OCI-LY3 (cell line): ENCODE measurements around the gene TSPO.
A peak's percentile ranks its signal among the peaks of the same experiment; 100 is the strongest.

Experiments used
- H2AFZ ChIP-seq: fragments of 200-600, 300-600 bp; shearing (Covaris generic); 2 replicates; pipeline ENCODE4 v1.6.0; 2014; ENCODE audit warnings: antibody characterized with exemption, low read depth, low read length
- H3K27ac ChIP-seq: fragments of 200-600, 300-600 bp; sonication (generic); 2 replicates; pipeline ENCODE4 v1.5.1; 2014; ENCODE audit warnings: mild to moderate bottlenecking, low read length, moderate library complexity, mixed read lengths
- H3K27me3 ChIP-seq: fragments of 200-600, 300-600 bp; sonication (generic); 2 replicates; pipeline ENCODE4 v1.6.1; 2014; ENCODE audit warnings: low read depth, low read length, mixed read lengths
- H3K36me3 ChIP-seq: fragments of 200-600, 300-600 bp; sonication (generic); replicated peaks from 2 replicates; pipeline ENCODE3; 2014; ENCODE audit warnings: low read depth, low read length, mixed read lengths
- H3K4me1 ChIP-seq: fragments of 300-600, 200-600 bp; sonication (generic); 2 replicates; pipeline ENCODE4 v1.6.1; 2014; ENCODE audit warnings: low read length, mixed read lengths
- H3K4me2 ChIP-seq: fragments of 200-600, 300-600 bp; sonication (generic); 2 replicates; pipeline ENCODE4 v1.6.1; 2014; ENCODE audit warnings: low read length, mixed read lengths
- H3K4me3 ChIP-seq: fragments of 300-600, 200-600 bp; sonication (generic); 2 replicates; pipeline ENCODE4 v1.5.1; 2014; ENCODE audit warnings: antibody characterized with exemption, mild to moderate bottlenecking, low read length, moderate library complexity
- H3K79me2 ChIP-seq: fragments of 300-600, 200-600 bp; shearing (Covaris generic); 2 replicates; pipeline ENCODE4 v1.6.1; 2014; ENCODE audit warnings: mild to moderate bottlenecking, low read length, mixed read lengths
- H3K9ac ChIP-seq: fragments of 300-600, 200-600 bp; shearing (Covaris generic); 2 replicates; pipeline ENCODE4 v1.6.0; 2014; ENCODE audit warnings: mild to moderate bottlenecking, low read length, moderate library complexity
- H3K9me3 ChIP-seq: fragments of 200-600, 300-600 bp; shearing (Covaris generic); 2 replicates; pipeline ENCODE4 v1.6.1; 2014; ENCODE audit warnings: low read length, mixed read lengths; ENCODE audit not compliant: insufficient read depth
- H4K20me1 ChIP-seq: fragments of 200-600, 300-600 bp; sonication (generic); 2 replicates; pipeline ENCODE4 v1.6.1; 2016; ENCODE audit warnings: low read length, mixed read lengths; ENCODE audit not compliant: insufficient read depth
- EZH2phosphoT487 ChIP-seq: fragments of 200-600 bp; shearing (Covaris generic); IDR thresholded peaks from 2 replicates; pipeline ENCODE4 v1.6.1; 2018; ENCODE audit warnings: antibody characterized with exemption, mixed run types, low read depth
- TF ChIP-seq, protein P1 (sequence below): fragments of 200-600, 300-600 bp; sonication (generic); IDR thresholded peaks from 2 replicates; pipeline ENCODE4 v1.5.1; 2014; ENCODE audit warnings: antibody characterized with exemption, low read length, low read depth

Gene TSPO

DNA sequence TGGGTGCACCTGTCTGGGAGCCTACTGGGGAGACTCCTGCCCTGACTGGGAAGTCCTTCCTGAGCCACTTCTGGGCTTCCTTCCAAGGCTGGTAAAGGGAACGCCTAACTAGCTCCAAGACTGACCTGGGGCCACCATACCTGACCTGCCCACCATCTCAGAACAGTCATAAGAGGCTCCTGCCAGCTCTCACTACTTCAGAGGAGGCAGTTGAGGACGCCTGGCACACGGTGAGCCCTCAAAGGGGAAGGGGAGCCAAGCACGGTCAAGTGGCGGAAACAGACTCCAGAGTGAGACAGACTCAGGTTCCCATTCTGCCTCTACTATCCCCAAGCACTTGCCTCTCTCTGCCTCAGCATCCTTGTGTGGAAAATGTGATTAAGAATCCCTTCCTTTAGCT, 15.8 kb upstream of the TSPO start:
- H2AFZ ChIP-seq: no peak overlapping the region
- H3K4me2 ChIP-seq: no peak overlapping the region
- no peak overlapping the region for H3K9ac ChIP-seq
- H4K20me1 ChIP-seq: peaks cover 9% of the 10 kb centered on the region; the same call in 1 of the 2 replicates
- no peaks in the 10 kb centered on the region for H3K27me3 ChIP-seq
- no peak overlapping the region for H3K4me3 ChIP-seq
- H3K4me1 ChIP-seq: no peaks in the 10 kb centered on the region
- no peaks in the 10 kb centered on the region for H3K9me3 ChIP-seq
- H3K79me2 ChIP-seq: peaks cover 4% of the 10 kb centered on the region
- TF ChIP-seq, protein P1, sequence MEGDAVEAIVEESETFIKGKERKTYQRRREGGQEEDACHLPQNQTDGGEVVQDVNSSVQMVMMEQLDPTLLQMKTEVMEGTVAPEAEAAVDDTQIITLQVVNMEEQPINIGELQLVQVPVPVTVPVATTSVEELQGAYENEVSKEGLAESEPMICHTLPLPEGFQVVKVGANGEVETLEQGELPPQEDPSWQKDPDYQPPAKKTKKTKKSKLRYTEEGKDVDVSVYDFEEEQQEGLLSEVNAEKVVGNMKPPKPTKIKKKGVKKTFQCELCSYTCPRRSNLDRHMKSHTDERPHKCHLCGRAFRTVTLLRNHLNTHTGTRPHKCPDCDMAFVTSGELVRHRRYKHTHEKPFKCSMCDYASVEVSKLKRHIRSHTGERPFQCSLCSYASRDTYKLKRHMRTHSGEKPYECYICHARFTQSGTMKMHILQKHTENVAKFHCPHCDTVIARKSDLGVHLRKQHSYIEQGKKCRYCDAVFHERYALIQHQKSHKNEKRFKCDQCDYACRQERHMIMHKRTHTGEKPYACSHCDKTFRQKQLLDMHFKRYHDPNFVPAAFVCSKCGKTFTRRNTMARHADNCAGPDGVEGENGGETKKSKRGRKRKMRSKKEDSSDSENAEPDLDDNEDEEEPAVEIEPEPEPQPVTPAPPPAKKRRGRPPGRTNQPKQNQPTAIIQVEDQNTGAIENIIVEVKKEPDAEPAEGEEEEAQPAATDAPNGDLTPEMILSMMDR: no peak
- TF ChIP-seq EZH2phosphoT487: no peak
- H3K27ac ChIP-seq: no peak overlapping the region
- peaks cover 54% of the 10 kb centered on the region for H3K36me3 ChIP-seq

DNA sequence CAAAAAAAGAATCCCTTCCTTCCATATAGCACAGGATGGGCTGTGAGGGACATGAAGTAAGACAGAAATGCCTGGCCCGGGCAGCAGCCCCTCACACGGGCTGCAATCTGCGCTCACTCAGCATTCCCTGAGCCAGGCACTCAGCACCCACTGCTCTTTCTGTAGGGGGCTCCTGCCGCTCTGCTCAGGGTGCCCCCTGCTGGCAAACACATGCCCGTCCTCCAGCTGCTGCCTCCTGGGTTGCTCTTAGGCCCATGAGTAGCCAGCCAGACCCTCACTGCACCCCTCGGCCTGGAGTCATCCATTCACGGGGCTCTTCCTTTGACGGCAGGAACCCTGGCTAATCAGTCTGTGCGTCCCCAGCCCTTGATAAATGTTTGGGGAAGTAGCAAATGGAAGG, 15.1 kb upstream of the TSPO start:
- Histone ChIP-seq H4K20me1 (peaks cover 9% of the 10 kb centered on the region; the same call in 1 of the 2 replicates), H3K4me3 (no peak overlapping the region), H3K4me1 (no peaks in the 10 kb centered on the region), H3K4me2 (no peak overlapping the region), H3K36me3 (peaks cover 61% of the 10 kb centered on the region), H3K79me2 (peaks cover 8% of the 10 kb centered on the region), H3K27me3 (no peaks in the 10 kb centered on the region), H3K9ac (no peak overlapping the region), H3K27ac (no peak overlapping the region), H2AFZ (no peak overlapping the region), H3K9me3 (no peaks in the 10 kb centered on the region)
- TF ChIP-seq EZH2phosphoT487: no peak
- TF ChIP-seq, protein P1: peak; percentile 78

DNA sequence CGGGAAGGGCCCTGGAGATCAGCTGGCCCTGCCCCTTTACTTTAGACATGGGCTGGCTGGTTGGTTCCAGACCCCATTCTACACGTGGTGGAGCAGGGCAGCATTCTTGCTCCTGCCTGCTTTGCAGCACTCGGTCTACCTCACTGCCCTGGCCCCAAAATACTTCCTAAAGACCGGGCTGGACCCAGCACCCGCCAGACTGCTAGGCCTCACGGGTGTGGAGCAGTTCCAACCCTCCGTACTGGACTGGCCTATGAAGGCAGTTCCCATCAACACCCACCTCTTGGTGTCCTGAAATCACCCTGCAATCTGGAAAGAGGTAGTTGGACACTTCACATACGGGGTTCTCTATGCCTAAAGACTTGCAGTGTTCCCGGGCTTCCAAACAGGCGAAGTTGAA, 14.6 kb upstream of the TSPO start:
- H3K79me2 ChIP-seq: peaks cover 14% of the 10 kb centered on the region
- no peak overlapping the region for H3K4me2 ChIP-seq
- H3K4me1 ChIP-seq: peaks cover 1% of the 10 kb centered on the region
- no peak overlapping the region for H3K9ac ChIP-seq
- no peaks in the 10 kb centered on the region for H3K27me3 ChIP-seq
- no peaks in the 10 kb centered on the region for H3K9me3 ChIP-seq
- peaks cover 4% of the 10 kb centered on the region; the same call in 1 of the 2 replicates for H4K20me1 ChIP-seq
- no peak for TF ChIP-seq EZH2phosphoT487
- TF ChIP-seq, protein P1: no peak
- H2AFZ ChIP-seq: no peak overlapping the region
- no peak overlapping the region for H3K27ac ChIP-seq
- no peak overlapping the region for H3K4me3 ChIP-seq
- peaks cover 59% of the 10 kb centered on the region for H3K36me3 ChIP-seq

DNA sequence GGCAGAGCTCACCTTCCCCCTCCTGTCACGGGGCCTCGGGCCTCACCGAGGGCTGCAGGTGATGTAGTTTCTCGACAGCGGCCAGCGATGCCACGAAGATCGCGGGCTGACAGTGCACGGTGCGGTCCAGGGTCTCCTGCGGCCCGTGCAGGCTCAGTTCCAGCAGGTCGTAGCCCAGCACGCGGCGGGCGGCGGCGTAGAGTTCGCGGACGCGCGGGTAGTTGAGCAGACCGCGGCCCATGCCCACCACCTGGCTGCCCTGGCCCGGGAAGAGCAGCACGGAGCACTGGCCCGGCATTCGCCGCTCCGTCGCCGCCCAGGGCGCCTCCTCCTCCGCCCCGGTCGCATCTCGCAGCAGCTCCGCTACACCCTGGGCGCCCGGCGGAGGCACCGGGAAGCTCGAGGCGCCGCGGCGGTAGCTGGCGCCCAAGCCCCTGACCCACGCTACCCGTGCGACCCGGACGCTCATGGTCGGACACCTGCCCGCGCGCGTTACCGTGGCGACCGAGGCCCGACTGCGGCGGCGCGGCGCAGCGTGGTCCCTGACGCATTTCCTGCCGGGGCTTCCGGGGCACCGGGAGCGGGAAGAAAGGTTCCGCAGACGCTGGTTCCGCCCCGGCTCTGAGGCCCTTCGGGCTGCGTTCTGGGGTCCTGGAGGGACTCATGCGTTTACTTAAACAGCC, 8.3 kb upstream of the TSPO start, which contains the start of gene MCAT:
Gene MCAT, minus strand, starts transcription at position 519 of the 683 bp plus-strand sequence. Its CDS starts 50 bp downstream, at position 469.
- peak within 1 kb of the TSS; percentile 76 for H3K9ac ChIP-seq
- H3K9me3 ChIP-seq: no peaks in the 10 kb centered on the region
- H4K20me1 ChIP-seq: no peaks in the 10 kb centered on the region
- H2AFZ ChIP-seq: peak within 1 kb of the TSS; percentile 56; the same call in 1 of the 2 replicates
- H3K4me2 ChIP-seq: peak within 1 kb of the TSS; percentile 69
- H3K4me1 ChIP-seq: peaks cover 27% of the 10 kb centered on the region
- no peak for TF ChIP-seq EZH2phosphoT487
- TF ChIP-seq, protein P1: no peak
- H3K4me3 ChIP-seq: peak within 1 kb of the TSS; percentile 93
- peaks cover 27% of the 10 kb centered on the region for H3K79me2 ChIP-seq
- H3K36me3 ChIP-seq: peaks cover 25% of the 10 kb centered on the region
- H3K27ac ChIP-seq: peak within 1 kb of the TSS; percentile 15; the same call in 1 of the 2 replicates
- no peaks in the 10 kb centered on the region for H3K27me3 ChIP-seq
